ENCODE results near the gene ATAD1.

DNA sequence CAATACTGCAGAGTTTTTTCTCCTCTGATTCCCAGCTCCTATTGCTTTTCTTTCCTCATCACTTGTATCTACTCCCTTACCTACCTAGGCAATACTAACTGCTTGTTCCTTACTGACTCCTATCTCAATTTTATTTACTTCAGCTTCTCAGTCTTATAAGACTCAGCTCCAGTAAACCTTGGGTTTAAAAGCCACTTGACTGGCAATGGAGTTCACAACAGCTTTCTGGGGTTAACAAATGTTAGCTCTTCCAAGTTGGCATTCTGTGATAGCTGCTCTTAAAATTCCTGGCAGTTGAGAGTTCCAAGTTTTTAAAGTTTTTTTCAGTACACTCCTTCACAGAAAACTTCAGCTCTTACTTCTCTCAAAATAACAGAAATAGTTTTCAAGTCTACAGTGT, 14.2 kb downstream of the ATAD1 start:
- no peak for TF ChIP-seq POLR2A (IDR thresholded peaks at IDR 0.05)
- TF ChIP-seq, protein P1, sequence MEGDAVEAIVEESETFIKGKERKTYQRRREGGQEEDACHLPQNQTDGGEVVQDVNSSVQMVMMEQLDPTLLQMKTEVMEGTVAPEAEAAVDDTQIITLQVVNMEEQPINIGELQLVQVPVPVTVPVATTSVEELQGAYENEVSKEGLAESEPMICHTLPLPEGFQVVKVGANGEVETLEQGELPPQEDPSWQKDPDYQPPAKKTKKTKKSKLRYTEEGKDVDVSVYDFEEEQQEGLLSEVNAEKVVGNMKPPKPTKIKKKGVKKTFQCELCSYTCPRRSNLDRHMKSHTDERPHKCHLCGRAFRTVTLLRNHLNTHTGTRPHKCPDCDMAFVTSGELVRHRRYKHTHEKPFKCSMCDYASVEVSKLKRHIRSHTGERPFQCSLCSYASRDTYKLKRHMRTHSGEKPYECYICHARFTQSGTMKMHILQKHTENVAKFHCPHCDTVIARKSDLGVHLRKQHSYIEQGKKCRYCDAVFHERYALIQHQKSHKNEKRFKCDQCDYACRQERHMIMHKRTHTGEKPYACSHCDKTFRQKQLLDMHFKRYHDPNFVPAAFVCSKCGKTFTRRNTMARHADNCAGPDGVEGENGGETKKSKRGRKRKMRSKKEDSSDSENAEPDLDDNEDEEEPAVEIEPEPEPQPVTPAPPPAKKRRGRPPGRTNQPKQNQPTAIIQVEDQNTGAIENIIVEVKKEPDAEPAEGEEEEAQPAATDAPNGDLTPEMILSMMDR (IDR thresholded peaks at IDR 0.05) = no peak
- TF ChIP-seq EP300 (IDR thresholded peaks at IDR 0.05) = no peak
